A673 (cell line): ENCODE data around the gene PPA2. TPM values are rescaled to one million over a fixed set of nuclear protein-coding genes. Genes with fewer than 3 reads are reported as not detected.
A peak's percentile ranks its signal among the peaks of the same experiment; 100 is the strongest.

Experiments
- BruUV-seq: library from RNA; stranded (reverse); fragments of 400-500 nt; replicated peaks from 2 replicates; lab custom pipeline; 2021; lab: Mats Ljungman, UMichigan
- CTCF ChIA-PET: fragments of 300-600 bp; sonication (Branson Sonifier 250); formaldehyde crosslinking; loops from one replicate; lab custom pipeline; 2022; ENCODE audit warnings: antibody characterized with exemption; lab: Charles Lee
- POLR2A ChIA-PET: fragments of 300-600 bp; sonication (Branson Sonifier 250); formaldehyde crosslinking; loops from one replicate; lab custom pipeline; 2022; ENCODE audit warnings: antibody characterized with exemption; ENCODE audit not compliant: low non-redundant PET; lab: Charles Lee
- DNase-seq: peaks from one replicate; pipeline ENCODE4 v3.0.0-alpha.2; 2015; ENCODE audit warnings: low spot score
- H3K27ac ChIP-seq: fragments of 200-600 bp; sonication (generic); 2 replicates; pipeline ENCODE4 v1.5.1; 2016; ENCODE audit warnings: mixed run types, low read depth, mild to moderate bottlenecking, mixed read lengths, antibody characterized with exemption, low read length; ENCODE audit not compliant: poor library complexity, severe bottlenecking
- H3K27me3 ChIP-seq: fragments of 200-600 bp; sonication (generic); replicated peaks from 2 replicates; pipeline ENCODE4 v1.6.1; 2017; ENCODE audit warnings: mixed run types, low read depth, mild to moderate bottlenecking, mixed read lengths, antibody characterized with exemption, low read length; ENCODE audit not compliant: insufficient read depth, poor library complexity
- H3K36me3 ChIP-seq: fragments of 200-600 bp; sonication (generic); 2 replicates; pipeline ENCODE4 v1.6.1; 2016; ENCODE audit warnings: mixed run types, mild to moderate bottlenecking, mixed read lengths, antibody characterized with exemption, low read length; ENCODE audit not compliant: insufficient read depth, poor library complexity, severe bottlenecking
- H3K4me1 ChIP-seq: fragments of 200-600 bp; sonication (generic); 2 replicates; pipeline ENCODE4 v1.6.1; 2017; ENCODE audit warnings: mixed run types, mild to moderate bottlenecking, mixed read lengths, antibody characterized with exemption, low read length; ENCODE audit not compliant: insufficient read depth, poor library complexity, severe bottlenecking
- H3K4me3 ChIP-seq: fragments of 200-600 bp; sonication (generic); 2 replicates; pipeline ENCODE4 v1.5.1; 2016; ENCODE audit warnings: low read depth, mixed run types, mild to moderate bottlenecking, mixed read lengths, low read length; ENCODE audit not compliant: poor library complexity, severe bottlenecking
- H3K9me3 ChIP-seq: fragments of 200-600 bp; sonication (generic); 2 replicates; pipeline ENCODE4 v1.6.1; 2016; ENCODE audit warnings: mixed run types, low read depth, mild to moderate bottlenecking, mixed read lengths, antibody characterized with exemption, low read length; ENCODE audit not compliant: poor library complexity, severe bottlenecking
- EZH2 ChIP-seq: fragments of 200-600 bp; sonication (generic); IDR thresholded peaks from 2 replicates; pipeline ENCODE4 v1.6.1; 2017; ENCODE audit warnings: borderline replicate concordance, low read depth, mild to moderate bottlenecking, mixed read lengths, antibody characterized with exemption, low read length; ENCODE audit not compliant: poor library complexity, severe bottlenecking
- intact Hi-C: fragments of 100-400 bp; cut with micrococcal nuclease; formaldehyde crosslinking; loops from one replicate; pipeline ENCODE4 v1.10.0; 2022; ENCODE audit not compliant: unreplicated experiment
- total RNA-seq: library from RNA; stranded (reverse); gene quantifications from 2 replicates; pipeline ENCODE4 v1.2.3, GENCODE V29; 2021
- TF ChIP-seq, protein P1 (sequence below): fragments of 300-800, 200-600 bp; sonication (generic); conservative IDR thresholded peaks from 2 replicates; pipeline ENCODE4 v1.5.1; 2017; ENCODE audit warnings: low read depth, mild to moderate bottlenecking, antibody characterized with exemption, low read length, moderate library complexity, mixed read lengths

Gene PPA2
- total RNA-seq, 1 experiment from 2014 or later: 136 TPM

DNA sequence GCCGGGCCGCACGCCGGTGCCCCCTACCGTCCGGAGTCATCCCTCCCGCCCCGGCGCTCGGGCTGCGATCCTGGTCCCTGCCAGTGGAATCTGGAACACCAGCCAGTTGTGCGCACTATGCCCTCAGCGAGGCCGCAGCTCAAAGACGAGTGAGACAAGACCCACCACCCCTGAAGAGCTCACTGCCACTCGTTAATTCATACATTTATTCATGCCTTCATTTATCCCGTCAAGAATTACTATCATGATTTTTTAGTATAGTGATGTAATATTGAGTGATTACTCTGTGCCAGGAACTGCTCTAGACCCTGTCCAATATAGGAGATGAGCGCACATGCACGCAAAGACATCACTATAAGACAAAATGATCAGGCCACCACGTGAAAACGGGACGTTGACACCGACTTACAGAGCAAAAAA is 247 bp upstream of the PPA2 start:
- peak; percentile 91 for DNase-seq
- TF ChIP-seq EZH2: no peak
- TF ChIP-seq, protein P1, sequence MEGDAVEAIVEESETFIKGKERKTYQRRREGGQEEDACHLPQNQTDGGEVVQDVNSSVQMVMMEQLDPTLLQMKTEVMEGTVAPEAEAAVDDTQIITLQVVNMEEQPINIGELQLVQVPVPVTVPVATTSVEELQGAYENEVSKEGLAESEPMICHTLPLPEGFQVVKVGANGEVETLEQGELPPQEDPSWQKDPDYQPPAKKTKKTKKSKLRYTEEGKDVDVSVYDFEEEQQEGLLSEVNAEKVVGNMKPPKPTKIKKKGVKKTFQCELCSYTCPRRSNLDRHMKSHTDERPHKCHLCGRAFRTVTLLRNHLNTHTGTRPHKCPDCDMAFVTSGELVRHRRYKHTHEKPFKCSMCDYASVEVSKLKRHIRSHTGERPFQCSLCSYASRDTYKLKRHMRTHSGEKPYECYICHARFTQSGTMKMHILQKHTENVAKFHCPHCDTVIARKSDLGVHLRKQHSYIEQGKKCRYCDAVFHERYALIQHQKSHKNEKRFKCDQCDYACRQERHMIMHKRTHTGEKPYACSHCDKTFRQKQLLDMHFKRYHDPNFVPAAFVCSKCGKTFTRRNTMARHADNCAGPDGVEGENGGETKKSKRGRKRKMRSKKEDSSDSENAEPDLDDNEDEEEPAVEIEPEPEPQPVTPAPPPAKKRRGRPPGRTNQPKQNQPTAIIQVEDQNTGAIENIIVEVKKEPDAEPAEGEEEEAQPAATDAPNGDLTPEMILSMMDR: peak; percentile 92
- Histone ChIP-seq H3K4me1 (peaks cover 14% of the 10 kb centered on the region), H3K36me3 (no peaks in the 10 kb centered on the region), H3K9me3 (no peaks in the 10 kb centered on the region), H3K27me3 (no peaks in the 10 kb centered on the region), H3K27ac (peak overlapping the region; percentile 96), H3K4me3 (peak overlapping the region; percentile 90)
- CTCF ChIA-PET: interaction anchor here (0.5 to 1.4 kb wide), 4 partner anchors 23 to 344 kb away, joined by 3 to 6 read pairs (median 4); partner anchors contain the start of gene TET2
- intact Hi-C loops: loop anchor here (5.0 kb wide), 1 partner anchor 607 kb away; no protein-coding TSS in a partner anchor
- BruUV-seq: no TSS peak
- POLR2A ChIA-PET: interaction anchor here (0.6 kb wide), 1 partner anchor 1953 kb away, joined by 3 read pairs; no protein-coding TSS in a partner anchor

DNA sequence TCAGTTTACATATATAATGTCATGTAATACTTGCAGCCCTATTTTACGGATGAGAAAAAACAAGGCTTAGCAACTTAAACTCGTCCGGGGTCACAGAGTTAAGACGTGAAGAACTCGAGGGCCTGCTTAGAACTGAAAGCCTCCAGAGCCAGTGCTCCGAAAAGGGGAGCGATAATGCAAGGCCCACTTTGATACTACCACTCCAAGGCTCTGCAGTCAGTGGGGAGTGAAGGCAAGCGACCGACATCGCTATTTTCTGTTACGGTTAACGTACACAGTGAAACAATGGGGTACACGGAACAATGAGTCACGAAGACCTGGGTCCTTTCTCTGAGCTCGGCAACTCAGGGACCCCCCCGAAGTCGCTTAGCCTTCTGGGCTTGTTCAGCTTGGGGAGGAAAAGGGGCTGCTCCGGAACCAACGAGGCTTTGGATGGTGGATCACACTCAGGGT is 965 bp downstream of the PPA2 start:
- BruUV-seq: no TSS peak
- Histone ChIP-seq H3K4me3 (peak overlapping the region; percentile 90), H3K4me1 (peaks cover 18% of the 10 kb centered on the region), H3K9me3 (no peaks in the 10 kb centered on the region), H3K36me3 (no peaks in the 10 kb centered on the region), H3K27me3 (no peaks in the 10 kb centered on the region), H3K27ac (peak overlapping the region; percentile 96)
- ChIA-PET CTCF (interaction anchor here (1.1 to 1.4 kb wide), 2 partner anchors 24 to 194 kb away, joined by 3 to 4 read pairs; no protein-coding TSS in a partner anchor), POLR2A (interaction anchor here (0.9 kb wide), 1 partner anchor 10 kb away, joined by 3 read pairs; no protein-coding TSS in a partner anchor)
- DNase-seq: no peak
- intact Hi-C loops: loop anchor here (2.0 to 5.0 kb wide), 2 partner anchors 606 to 1476 kb away; no protein-coding TSS in a partner anchor
- no peak for TF ChIP-seq EZH2
- TF ChIP-seq, protein P1: no peak

DNA sequence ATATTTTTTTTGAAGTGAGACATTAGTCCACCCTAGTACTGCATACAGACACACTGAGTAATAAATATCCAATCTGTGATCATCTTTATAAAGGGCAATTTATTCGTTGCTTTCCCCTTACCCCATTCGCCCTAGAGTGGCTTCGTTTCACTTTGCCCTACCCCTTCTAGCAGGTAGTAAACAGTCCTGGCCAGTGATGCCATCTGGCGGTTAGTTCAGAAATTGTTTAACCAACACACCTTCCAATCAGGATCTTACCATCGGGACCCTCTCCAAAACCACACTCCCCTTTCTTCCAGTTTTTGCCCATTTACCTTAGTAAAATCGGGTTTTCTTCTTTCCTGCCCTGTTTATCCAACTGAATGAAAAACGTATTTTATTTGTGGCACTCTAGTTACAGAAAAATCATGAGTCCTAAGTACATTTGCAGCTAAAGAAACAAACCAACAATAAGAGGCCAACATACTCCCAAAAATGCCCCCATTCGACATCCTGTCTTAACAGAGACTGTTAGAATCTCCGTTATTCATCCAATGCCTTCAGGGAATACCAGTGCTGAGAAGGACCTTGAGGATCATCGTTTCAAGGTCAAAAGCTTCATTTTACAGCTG is 2.2 kb downstream of the PPA2 start:
- Histone ChIP-seq H3K4me3 (peak overlapping the region; percentile 90), H3K4me1 (peaks cover 18% of the 10 kb centered on the region), H3K27ac (peak overlapping the region; percentile 96), H3K36me3 (peaks cover 4% of the 10 kb centered on the region), H3K27me3 (no peaks in the 10 kb centered on the region), H3K9me3 (no peaks in the 10 kb centered on the region)
- no TSS peak for BruUV-seq
- ChIA-PET CTCF (no interaction called here), POLR2A (no interaction called here)
- TF ChIP-seq, protein P1: peak; percentile 78
- TF ChIP-seq EZH2: no peak
- peak; percentile 86 for DNase-seq
- intact Hi-C loops: loop anchor here (1.0 to 5.0 kb wide), 3 partner anchors 330 to 1475 kb away; no protein-coding TSS in a partner anchor
